Thyroid gland (tissue), 4 donors: Measurements from ENCODE around the gene ITGA11. TPM values are rescaled to one million over a fixed set of nuclear protein-coding genes. Genes with fewer than 3 reads are reported as not detected.

Source experiments
- DNase-seq, 2 donors: peaks; one replicate each; pipeline ENCODE4 v3.0.0-alpha.2; 2019
- H3K27ac ChIP-seq, 3 donors: fragments of 200-600 bp; sonication (generic); 1 replicate in 2 of 3; 2 replicates in 1 of 3; pipeline ENCODE4 v1.5.1; 2016 to 2019; ENCODE audit warnings: mild to moderate bottlenecking in 1 of 3, moderate library complexity in 1 of 3
- H3K27me3 ChIP-seq: fragments of 200-600 bp; sonication (generic); one replicate; pipeline ENCODE4 v1.5.1; 2019
- H3K36me3 ChIP-seq, 2 donors: fragments of 200-600 bp; sonication (generic); one replicate each; pipeline ENCODE4 v1.5.1; 2016 to 2019
- H3K4me1 ChIP-seq, 2 donors: fragments of 200-600 bp; sonication (generic); one replicate each; pipeline ENCODE4 v1.5.1; 2017 to 2019
- H3K4me3 ChIP-seq, 3 donors: fragments of 200-600 bp; sonication (generic); replicated peaks in 1 of 3; 1 replicate in 2 of 3; 2 replicates in 1 of 3; pipeline ENCODE4 v1.5.1; 2016; ENCODE audit warnings: mild to moderate bottlenecking in 1 of 3
- H3K9me3 ChIP-seq: fragments of 200-600 bp; sonication (generic); one replicate; pipeline ENCODE4 v1.5.1; 2017
- POLR2A ChIP-seq, 2 donors: fragments of 450-650 bp; IDR thresholded peaks; one replicate each; pipeline ENCODE4 v1.6.1; 2017; ENCODE audit warnings: antibody characterized with exemption in 2 of 2, mild to moderate bottlenecking in 2 of 2, moderate library complexity in 1 of 2
- WGBS, 2 donors: methylation state at CpG; one replicate each; pipeline ENCODE4 v1.1.5; 2017; 5-methylcytosine and 5-hydroxymethylcytosine counted together
- intact Hi-C: fragments of 100-400 bp; cut with DNase I; formaldehyde crosslinking; loops from one replicate; pipeline ENCODE4 v1.15.1; 2023
- total RNA-seq, 4 donors: library from RNA; depleted of rRNA; stranded (reverse); fragments of >200 nt; gene quantifications; one replicate each; pipeline ENCODE4 v1.2.3, GENCODE V29; 2016
- TF ChIP-seq, protein P1 (sequence below), 6 experiments: fragments of 200-600 bp in 3 of 6; fragments of 450-650 bp in 3 of 6; sonication (generic) in 3 of 6; IDR thresholded peaks; one replicate each; pipeline ENCODE4 v1.5.1; 2016 to 2019; ENCODE audit warnings: antibody characterized with exemption in 6 of 6, mild to moderate bottlenecking in 2 of 6, inconsistent platforms in 1 of 6, moderate library complexity in 1 of 6

The ITGA11 gene
- total RNA-seq, 4 donors from 2014 or later = 3.0 to 6.1 (median 4.3) TPM

DNA sequence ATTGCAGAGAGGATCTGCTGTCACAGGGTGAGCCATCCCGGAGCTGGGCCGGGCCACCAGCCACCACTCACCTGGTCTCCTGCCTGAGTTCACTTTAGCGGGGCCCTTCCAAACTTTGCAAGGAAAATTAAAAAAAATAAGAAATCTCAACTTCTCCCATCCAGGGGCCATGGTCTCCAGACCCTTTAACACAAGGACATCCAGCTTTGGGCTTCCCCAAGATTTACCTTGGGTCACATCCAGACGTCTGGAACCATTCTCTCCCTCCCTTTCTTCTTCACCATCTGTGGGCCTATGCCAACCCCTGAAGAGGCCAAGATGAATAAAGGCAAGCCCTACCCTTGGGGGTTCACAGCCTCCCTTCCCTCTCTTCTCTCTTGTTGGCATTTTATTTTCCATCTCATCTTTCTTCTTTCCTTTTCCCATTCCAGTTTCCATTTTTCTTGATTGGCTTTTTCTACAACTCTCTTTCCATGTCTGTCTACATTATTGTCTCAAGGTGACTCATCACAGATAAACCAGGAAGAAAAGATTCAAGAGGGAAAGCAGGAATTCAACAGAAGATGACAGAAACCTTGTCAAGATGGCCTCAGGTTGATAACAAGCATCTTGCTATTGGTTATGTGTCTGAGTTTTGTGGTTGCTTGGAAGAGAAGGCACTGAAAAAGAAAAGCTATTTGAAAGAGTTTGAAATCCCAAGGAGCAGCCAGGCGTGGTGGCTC, 49.5 kb downstream of the ITGA11 start:
- no peaks in the 10 kb centered on the region for H3K36me3 ChIP-seq
- no peak overlapping the region for H3K4me3 ChIP-seq
- H3K27me3 ChIP-seq = no peaks in the 10 kb centered on the region
- H3K27ac ChIP-seq = no peak overlapping the region
- H3K9me3 ChIP-seq = no peaks in the 10 kb centered on the region
- H3K4me1 ChIP-seq = no peaks in the 10 kb centered on the region
- TF ChIP-seq POLR2A (IDR thresholded peaks at IDR 0.05) = no peak
- TF ChIP-seq, protein P1, sequence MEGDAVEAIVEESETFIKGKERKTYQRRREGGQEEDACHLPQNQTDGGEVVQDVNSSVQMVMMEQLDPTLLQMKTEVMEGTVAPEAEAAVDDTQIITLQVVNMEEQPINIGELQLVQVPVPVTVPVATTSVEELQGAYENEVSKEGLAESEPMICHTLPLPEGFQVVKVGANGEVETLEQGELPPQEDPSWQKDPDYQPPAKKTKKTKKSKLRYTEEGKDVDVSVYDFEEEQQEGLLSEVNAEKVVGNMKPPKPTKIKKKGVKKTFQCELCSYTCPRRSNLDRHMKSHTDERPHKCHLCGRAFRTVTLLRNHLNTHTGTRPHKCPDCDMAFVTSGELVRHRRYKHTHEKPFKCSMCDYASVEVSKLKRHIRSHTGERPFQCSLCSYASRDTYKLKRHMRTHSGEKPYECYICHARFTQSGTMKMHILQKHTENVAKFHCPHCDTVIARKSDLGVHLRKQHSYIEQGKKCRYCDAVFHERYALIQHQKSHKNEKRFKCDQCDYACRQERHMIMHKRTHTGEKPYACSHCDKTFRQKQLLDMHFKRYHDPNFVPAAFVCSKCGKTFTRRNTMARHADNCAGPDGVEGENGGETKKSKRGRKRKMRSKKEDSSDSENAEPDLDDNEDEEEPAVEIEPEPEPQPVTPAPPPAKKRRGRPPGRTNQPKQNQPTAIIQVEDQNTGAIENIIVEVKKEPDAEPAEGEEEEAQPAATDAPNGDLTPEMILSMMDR (IDR thresholded peaks at IDR 0.05) = no peak
- WGBS, 2 donors = 87 to 97% methylated on average over 5 of the region's 5 CpGs
- intact Hi-C loops = loop anchor here (5.0 kb wide), 1 partner anchor 75 kb away; no protein-coding TSS in a partner anchor
- DNase-seq = no peak

DNA sequence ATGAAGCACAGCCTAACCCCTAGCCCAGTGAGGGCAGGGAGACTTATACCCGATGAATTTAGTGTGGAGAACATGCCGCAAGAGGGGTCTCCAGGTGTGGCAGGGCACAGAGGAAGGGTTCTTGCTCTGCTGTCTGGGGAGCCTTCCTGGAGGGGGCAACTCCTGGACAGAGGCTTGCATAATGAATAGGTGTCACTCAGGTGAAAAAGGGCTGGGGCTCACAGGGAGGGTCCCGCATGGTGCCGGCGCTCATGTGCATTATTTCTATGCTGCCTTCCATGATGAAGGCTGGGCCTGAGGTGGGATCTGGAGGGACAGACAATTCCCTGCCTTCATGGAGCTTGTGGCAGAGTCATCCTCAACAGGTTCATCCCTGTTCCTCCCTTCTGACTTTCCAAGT, 51.5 kb downstream of the ITGA11 start:
- TF ChIP-seq POLR2A (IDR thresholded peaks at IDR 0.05) = no peak
- TF ChIP-seq, protein P1 (IDR thresholded peaks at IDR 0.05) = no peak
- Histone ChIP-seq H3K27me3 (no peaks in the 10 kb centered on the region), H3K27ac (no peak overlapping the region), H3K36me3 (no peaks in the 10 kb centered on the region), H3K4me1 (no peaks in the 10 kb centered on the region), H3K9me3 (no peaks in the 10 kb centered on the region), H3K4me3 (no peak overlapping the region)
- DNase-seq = no peak
- intact Hi-C loops = loop anchor here (5.0 kb wide), 1 partner anchor 73 kb away; no protein-coding TSS in a partner anchor
- WGBS, 2 donors = 97 to 98% methylated on average over 5 of the region's 5 CpGs

DNA sequence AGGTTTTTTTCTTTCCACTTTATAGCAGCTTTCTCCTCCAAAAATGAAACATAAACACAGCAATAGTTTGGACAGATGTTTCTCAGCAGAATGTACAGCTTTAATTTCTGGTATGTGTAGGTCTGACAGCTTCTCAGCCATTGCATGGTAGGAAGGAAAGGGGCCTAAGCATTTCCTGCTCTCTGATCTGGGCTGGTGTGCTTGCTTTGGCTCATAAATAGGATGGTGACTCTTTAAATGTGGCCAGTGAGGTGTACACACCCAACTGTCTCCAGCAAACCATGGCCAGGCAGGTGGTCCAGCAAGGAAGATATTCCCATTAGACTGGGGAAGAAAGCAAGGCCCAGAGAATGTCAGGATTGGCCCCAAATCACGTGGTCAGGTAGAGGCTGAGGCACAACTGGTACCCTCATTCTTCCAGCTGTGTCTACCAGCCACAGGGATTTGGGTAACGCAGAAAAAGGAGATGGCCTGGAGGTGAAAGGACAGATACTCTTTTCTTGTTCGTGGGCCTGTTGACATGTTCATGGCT, 52.1 kb downstream of the ITGA11 start:
- 88 to 93% methylated on average over 3 of the region's 3 CpGs for WGBS, 2 donors
- TF ChIP-seq, protein P1 (IDR thresholded peaks at IDR 0.05) = no peak
- intact Hi-C loops = loop anchor here (5.0 kb wide), 1 partner anchor 73 kb away; no protein-coding TSS in a partner anchor
- Histone ChIP-seq H3K27me3 (no peaks in the 10 kb centered on the region), H3K4me1 (no peaks in the 10 kb centered on the region), H3K4me3 (no peak overlapping the region), H3K27ac (no peak overlapping the region), H3K36me3 (no peaks in the 10 kb centered on the region), H3K9me3 (no peaks in the 10 kb centered on the region)
- DNase-seq = no peak

DNA sequence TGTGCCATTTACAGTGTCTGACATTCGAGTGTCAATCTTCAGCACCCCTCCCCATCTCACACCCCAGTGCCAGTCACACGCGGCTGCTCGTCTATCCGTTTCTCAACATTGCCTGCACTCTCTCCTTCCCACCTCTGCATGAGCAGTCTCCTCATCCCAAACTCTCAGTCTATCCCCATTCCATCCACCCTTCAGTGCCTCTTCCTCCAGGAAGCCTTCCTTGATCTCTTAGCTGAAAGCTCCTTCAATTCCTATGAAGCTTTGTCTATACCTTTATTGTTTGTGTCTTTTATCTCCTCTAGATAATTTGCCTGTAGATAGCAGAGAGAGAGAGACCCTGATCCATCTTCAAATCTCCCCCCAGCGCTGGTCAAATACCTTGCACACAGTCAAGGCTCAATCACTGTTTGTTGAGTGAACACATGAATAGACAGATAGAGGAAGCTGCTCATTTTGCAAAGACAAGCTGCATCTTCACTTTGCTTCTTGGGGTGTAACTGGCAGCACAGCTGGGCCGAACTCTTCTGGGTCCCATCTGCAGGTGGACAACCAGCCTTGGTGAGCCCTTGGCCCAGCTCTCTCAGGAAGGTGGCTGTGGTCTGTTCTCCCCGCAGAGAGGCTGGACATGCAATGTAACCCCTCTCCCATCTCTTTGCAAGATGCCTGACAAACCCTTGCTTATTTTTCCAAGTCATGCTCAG, 52.8 kb downstream of the ITGA11 start:
- WGBS, 2 donors = 87 to 94% methylated on average over 8 of the region's 8 CpGs
- H3K27ac ChIP-seq = no peak overlapping the region
- no peaks in the 10 kb centered on the region for H3K4me1 ChIP-seq
- no peak for TF ChIP-seq POLR2A (IDR thresholded peaks at IDR 0.05)
- TF ChIP-seq, protein P1 (IDR thresholded peaks at IDR 0.05) = no peak
- intact Hi-C loops = no loop called here
- no peaks in the 10 kb centered on the region for H3K36me3 ChIP-seq
- DNase-seq = no peak
- H3K9me3 ChIP-seq = no peaks in the 10 kb centered on the region
- H3K27me3 ChIP-seq = no peaks in the 10 kb centered on the region
- H3K4me3 ChIP-seq = no peak overlapping the region

DNA sequence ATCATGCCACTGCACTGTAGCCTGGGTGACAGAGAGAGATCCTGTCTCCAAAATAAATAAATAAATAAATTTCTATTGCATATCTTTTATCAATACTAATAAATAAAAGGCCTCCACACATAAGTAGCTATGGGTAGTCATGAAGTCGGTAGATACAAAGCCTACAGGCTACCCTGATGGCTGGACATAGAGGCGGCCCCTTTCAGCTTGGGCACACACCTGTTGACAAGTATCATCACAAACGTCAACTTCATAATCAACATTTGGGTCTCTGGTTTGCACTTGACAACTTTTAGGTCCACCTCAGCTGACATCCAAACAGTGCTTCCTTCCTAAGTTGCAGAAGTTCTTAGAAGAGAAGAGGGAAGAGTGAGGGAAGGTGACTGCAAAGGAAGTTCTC, 53.4 kb downstream of the ITGA11 start:
- Histone ChIP-seq H3K36me3 (no peaks in the 10 kb centered on the region), H3K27me3 (no peaks in the 10 kb centered on the region), H3K4me1 (no peaks in the 10 kb centered on the region), H3K9me3 (no peaks in the 10 kb centered on the region), H3K4me3 (no peak overlapping the region), H3K27ac (no peak overlapping the region)
- intact Hi-C loops = no loop called here
- TF ChIP-seq, protein P1 (IDR thresholded peaks at IDR 0.05) = no peak
- no peak for TF ChIP-seq POLR2A (IDR thresholded peaks at IDR 0.05)
- WGBS, 2 donors = 91 to 99% methylated on average over 3 of the region's 3 CpGs
- DNase-seq = no peak
